Stimulated activated CD4-positive, alpha-beta T cell treated with anti-CD3 and anti-CD28 coated beads, TNF-alpha, amount 100 ng/mL, for 24 hours (primary cell): ENCODE measurements around the gene OR7A5.
"Not testable (repeated sequence)": the region's sequence is repeated elsewhere in the genome, so short reads cannot be mapped to it uniquely, and the experiment has no call there.

Source experiments
- DNase-seq, 3 experiments: peaks; one replicate each; pipeline ENCODE4 v3.0.0-alpha.2; 2020; ENCODE audit warnings: low read depth in 3 of 3

Gene OR7A5

GRCh38 chr19:14785102-14785793 lies 49.7 kb downstream of the OR7A5 start:
- not testable (repeated sequence) for DNase-seq

DNA sequence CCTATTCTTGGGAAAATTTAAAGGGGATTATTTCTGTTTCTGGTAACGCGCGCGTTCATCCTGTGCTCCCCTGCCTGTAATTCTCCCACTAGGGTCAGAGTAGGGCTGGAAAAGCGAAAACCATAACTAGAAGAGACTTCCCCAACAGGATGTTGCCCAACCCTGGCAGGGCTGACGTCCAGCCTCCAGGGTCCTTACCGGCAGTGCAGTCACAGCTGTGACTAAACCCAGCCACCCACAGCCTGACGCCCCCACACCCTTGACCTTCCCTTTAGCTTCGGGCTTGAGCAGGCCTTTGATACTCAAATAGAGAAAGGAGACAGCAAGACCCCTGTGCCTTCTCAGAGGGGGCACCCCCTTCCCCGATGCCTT lies 50.3 kb downstream of the OR7A5 start:
- DNase-seq = not testable (repeated sequence)

DNA sequence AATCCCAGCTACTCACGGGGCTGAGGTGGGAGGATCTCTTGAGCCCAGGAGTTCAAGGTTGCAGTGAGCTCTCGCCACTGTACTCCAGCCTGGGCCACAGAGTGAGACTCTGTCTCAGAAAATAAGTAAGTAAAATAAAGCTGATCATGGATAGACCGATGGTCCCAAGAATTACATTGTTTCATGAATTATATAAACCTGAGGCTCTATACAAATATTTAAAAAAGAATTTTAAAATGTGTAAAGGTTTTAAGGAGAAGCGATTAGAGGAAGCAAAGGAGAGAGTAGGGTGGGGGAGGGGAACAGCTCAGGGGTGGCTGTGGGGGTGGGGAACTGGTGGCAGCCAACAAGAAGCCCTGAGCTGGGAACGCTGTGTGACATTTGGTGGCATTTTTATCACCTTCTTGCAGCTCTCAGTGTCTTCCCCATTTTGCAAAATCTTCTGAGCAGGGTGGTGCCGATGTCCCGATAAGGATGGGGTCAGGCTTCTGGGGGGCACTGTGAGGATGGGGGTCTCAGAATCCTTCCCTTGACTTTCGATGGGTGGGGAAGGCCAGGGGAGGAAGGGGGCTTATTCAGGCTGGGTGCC lies 51.5 kb downstream of the OR7A5 start:
- DNase-seq = not testable (repeated sequence)

DNA sequence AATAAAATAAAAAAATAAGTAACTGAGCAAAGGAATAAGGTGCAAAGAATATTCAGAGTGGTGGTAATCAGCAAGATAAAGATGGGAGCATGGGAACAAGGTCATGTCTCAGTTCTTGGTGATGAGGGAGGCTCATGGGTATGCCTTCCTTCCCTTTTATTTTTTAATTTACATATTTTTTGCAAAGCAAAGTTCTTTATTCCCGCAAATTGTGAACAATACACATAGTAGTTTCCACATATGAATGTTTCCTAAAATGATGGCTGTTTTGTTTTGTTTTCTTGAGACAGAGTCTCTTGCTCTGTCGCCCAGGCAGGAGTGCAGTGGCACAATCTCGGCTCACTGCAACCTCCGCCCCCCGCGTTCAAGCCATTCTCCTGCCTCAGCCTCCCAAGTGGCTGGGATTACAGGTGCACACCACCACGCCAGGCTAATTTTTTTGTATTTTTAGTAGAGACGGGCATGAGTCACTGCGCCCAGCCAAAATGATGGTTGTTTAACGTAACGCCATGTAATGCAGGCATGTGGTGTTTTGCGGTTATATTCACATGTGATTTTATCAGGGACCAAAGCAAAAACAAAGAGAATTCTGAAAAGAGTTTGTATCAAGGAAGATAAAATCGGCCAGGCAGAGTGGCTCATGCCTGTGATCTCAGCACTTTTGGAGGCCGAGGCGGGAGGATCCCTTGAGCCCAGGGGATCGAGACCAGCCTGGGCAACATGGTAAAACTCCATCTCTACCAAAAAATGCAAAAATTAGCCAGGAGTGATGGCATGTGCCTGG lies 52.2 kb downstream of the OR7A5 start:
- DNase-seq = no peak

DNA sequence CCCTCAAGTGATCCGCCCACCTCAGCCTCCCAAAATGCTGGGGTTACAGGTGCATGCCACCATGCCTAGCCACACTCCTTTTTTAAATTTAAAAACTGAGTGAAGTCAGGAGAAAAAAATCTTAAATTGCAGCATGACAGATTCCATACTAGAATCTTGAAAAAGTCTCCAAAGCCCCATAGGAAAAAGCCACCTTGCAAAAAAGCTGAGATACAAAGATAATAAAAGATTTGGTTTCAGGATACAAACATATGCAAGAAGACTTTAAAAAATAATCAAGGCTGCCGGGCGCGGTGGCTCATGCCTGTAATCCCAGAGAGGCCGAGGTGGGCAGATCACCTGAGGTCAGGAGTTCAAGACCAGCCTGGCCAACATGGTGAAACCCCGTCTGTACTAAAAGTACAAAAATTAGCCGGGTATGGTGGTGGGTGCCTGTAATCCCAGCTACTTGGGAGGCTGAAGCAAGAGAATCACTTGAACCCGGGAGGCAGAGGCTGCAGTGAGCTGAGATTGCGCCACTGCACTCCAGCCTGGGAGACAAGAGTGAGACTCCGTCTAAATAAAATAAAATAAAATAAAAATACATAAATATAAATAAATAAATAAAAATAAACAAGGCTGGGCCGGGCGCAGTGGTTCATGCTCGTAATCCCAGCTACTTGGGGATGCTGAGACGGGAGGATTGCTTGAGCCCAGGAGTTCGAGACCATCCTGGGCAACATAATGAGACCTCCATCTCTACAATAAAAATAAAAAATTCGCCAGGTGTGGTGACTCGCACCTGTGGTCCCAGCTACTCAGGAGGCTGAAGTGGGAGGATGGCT lies 53.1 kb downstream of the OR7A5 start:
- DNase-seq = not testable (repeated sequence)

GRCh38 chr19:14780622-14781225 lies 54.3 kb downstream of the OR7A5 start:
- not testable (repeated sequence) for DNase-seq

DNA sequence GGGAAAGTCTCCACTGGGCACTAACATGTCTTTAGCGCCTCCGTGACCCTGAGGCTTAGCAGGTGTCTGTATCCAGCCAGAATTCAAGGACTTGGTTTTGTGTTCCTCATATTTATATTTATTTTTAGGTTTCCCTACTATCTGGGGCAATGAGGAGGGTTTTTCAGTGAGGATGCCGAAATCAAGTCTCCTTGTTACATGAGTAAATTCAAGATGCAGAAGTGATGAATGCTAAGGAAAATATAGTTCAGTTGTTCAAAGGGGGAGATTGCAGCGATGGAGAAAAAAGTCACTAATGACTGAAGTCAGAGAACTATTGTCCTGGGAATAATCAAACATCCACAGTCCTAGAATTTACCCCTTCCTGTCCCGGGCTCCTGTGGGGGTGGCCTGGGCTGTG lies 55.8 kb downstream of the OR7A5 start:
- no peak for DNase-seq

GRCh38 chr19:14778110-14778845 lies 56.7 kb downstream of the OR7A5 start, which contains the start of gene ADGRE2:
Gene ADGRE2 (minus strand): TSS chr19:14778560. CDS start chr19:14776756, 1,804 bp downstream.
- not testable (repeated sequence) for DNase-seq

- DNase-seq = not testable (repeated sequence)
Measured at GRCh38 chr19:14777645-14778044, 57.3 kb downstream of the OR7A5 start.
